ENCODE results near the gene NMT2.
A peak's percentile ranks its signal among the peaks of the same experiment; 100 is the strongest.

The NMT2 gene

GRCh38 chr10:15092855-15093408 is 75.6 kb downstream of the NMT2 start:
- no peak for DNase-seq (ENCODE audit: low read depth)

GRCh38 chr10:15091418-15091817 is 77.1 kb downstream of the NMT2 start:
- no peak for DNase-seq (ENCODE audit: low read depth)

DNA sequence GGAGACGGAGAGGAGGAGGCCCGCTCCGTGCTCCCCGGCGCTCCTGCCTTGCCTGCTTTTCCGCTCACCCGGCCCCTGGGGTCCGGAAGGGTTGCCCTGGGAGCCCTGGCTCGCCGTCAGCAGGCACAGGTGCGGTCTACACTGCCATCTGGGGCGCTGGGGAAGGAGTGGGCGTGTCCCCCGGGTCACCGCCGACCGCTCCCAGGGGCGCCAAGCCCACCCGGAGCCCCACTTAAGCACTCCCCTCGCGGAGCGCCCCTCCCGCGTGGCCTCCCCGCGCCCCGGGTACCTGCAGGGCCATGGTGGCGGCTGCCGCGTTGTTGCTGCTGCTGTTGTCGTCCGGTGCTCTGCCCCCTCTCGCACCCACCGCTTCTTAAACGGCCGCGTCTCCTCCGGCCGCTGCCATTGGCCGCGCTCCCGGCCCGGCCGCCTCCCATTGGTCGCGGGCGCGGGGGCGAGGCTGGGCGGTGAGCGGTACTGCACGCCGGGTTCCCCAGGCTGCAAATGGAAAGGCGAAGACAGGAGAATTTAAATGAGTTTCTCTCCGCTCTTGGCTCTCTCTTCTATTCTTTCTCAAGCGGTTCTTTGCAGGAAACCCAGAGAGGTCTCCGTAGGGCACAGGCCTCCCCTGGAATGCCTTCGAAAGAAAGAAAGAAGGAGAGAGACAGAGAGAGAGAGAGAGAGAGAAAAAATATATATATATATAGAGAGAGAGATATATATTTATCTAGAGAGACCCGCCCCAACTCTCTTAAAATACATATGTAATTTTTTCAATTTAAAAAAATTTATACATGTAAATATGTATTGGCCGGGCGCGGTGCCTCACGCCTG is 79.8 kb downstream of the NMT2 start, which contains the start of gene ACBD7:
Gene ACBD7, minus strand, starts transcription at position 349 of the 834 bp plus-strand sequence. Its CDS starts 48 bp downstream, at position 301.
- DNase-seq (ENCODE audit: low read depth): peak; percentile 59

DNA sequence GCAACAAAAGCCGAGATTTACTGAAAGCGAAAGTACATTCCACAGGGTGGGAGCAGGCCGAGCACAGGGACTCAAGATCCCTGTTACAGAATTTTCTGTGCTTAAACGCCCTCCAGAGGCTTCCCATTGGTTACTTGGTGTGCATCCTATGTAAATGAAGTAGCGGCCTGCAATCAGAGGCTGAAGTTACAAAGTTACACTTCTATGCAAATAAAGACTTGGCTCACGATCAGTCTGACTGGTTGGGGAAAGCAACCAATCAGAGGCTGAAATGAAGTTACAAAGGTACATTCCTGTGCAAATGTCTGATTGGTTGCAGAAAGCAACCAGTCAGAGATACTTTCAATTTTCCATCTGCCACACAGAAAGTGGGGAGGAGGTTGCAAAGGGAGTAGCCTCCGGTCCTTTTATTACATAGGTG is 84.0 kb downstream of the NMT2 start:
- DNase-seq (ENCODE audit: low read depth): no peak

DNA sequence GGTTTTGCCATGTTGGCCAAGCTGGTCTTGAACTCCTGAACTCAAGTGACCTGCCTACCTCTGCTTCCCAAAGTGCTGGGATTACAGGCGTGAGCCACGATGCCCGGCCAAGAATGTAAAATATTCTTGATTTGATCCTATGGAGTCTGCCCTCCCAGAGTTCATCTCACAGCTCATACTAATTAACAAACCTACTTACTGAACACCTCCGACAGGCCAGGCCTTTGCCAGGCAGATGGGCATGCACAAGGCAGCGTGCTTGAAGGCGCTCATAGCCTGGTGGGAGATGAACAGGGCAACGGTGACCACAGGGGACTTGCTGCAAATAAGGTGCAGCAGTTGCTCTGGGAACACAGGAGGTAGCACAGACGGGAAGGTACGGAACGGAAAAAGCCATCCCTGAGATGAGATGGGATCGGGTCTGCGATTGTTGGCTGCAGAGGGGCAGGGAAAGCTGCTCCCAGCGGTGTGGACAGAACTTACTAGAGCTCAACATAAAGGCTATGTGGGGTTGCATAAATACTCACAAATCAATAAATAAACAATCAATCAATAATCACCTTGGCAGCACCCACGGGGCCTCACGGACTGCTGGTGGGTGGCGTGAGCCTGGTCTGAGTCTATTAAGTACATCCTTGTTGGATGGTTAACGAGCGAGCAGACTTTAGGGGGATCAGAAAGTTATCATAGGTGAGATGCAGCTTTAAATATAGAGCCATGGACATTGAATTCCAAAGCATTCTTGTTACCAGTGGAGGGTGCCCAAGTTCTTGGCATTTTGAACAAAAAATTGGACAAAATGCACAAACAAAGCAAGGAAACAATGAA is 84.6 kb downstream of the NMT2 start:
- no peak for DNase-seq (ENCODE audit: low read depth)

DNA sequence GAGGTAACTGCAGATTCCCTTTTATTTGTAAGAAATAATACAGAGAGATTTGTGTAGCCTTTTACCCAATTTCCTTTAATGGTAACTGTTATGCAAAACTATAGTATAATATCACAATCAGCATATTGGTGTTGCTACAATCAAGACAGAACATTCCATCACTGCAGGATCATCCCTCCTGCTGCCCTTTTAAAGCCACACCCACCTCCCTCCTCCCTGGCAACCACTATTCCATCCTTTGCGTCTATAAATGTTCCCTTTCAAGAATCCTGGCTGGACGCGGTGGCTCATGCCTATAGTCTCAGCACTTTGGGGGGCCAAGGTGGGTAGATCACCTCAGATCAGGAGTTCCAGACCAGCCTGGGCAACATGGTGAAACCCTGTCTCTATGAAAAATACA is 93.1 kb downstream of the NMT2 start:
- no peak for DNase-seq (ENCODE audit: low read depth)

GRCh38 chr10:15072358-15072757 is 96.1 kb downstream of the NMT2 start:
- no peak for DNase-seq (ENCODE audit: low read depth)

GRCh38 chr10:15069230-15069629 is 99.3 kb downstream of the NMT2 start:
- no peak for DNase-seq (ENCODE audit: low read depth)

DNA sequence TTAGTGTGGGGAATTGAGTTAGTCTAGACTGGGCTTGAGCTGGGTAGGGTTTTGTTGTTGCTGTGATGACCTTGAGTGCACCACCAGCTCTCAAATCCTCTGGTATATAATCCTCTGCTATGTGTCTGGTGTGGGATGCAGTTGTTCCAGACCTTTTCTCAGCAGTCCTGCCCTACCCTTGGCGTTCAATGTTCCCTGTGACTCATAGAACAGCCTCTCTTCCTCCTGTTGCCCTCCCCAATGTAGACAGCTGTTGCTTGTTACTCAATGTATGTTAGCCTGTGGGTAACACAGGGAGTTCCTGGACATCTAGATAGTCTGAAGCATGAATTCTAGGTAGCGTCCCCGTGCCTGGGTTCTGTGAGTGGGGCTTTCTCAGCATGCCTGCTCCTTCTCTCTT is 99.7 kb downstream of the NMT2 start:
- no peak for DNase-seq (ENCODE audit: low read depth)

GRCh38 chr10:15067154-15067553 is 101.3 kb downstream of the NMT2 start:
- no peak for DNase-seq (ENCODE audit: low read depth)

DNA sequence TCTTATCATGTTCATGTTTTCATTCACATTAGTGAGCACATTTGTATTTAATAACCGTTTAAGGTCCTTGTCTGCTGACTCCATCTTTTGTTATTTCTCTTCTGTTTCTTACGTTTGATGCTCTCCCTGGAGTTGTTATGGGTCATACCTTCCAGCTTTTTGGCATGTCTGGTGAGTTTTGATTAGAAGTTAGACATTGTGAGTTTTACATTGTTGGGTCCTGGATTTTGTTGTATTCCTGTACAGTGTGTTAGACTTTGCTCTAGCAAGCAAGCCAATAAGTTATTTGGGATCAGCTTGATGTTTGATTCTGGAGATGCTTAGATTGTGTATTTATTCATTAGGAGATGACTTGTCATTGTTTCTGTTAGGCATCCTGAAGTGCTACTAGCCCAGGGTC is 107.9 kb downstream of the NMT2 start:
- no peak for DNase-seq (ENCODE audit: low read depth)

DNA sequence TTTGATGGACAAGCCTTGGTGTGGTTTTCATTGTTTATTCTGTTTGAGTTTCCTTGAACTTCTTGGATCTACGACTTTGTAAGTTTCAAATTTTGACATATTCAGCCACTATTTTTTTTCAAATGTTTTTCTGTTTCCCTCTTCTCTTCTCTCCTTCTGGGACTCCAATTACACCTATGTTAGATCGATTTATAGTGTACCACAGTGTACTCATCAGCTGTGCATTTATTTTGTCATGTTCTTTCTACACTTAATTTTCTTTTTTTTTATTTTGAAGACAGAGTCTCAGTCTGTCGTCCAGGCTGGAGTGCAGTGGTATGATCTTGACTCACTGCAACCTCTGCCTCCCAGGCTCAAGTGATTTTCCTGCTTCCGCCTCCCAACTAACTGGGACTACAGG is 108.6 kb downstream of the NMT2 start:
- no peak for DNase-seq (ENCODE audit: low read depth)

- no peak for DNase-seq (ENCODE audit: low read depth)
Observed at GRCh38 chr10:15058689-15059088, 109.8 kb downstream of the NMT2 start.

Data from stimulated activated CD4-positive, alpha-beta T cell treated with anti-CD3 and anti-CD28 coated beads, Interleukin-2, amount 100 ng/mL, for 4 hours (primary cell).